GM18505 (cell line): ENCODE measurements around the gene LMTK3.

Experiments used
- ATAC-seq: cut with Tn5 transposase; IDR thresholded peaks from one replicate; pipeline ENCODE4 v1.9.1; 2021; ENCODE audit not compliant: unreplicated experiment
- POLR2A ChIP-seq: IDR thresholded peaks from 4 replicates; pipeline ENCODE4 v1.6.1; 2011; ENCODE audit warnings: borderline replicate concordance; ENCODE audit not compliant: insufficient read depth, insufficient read length; ENCODE audit errors: extremely low read depth

LMTK3 gene

DNA sequence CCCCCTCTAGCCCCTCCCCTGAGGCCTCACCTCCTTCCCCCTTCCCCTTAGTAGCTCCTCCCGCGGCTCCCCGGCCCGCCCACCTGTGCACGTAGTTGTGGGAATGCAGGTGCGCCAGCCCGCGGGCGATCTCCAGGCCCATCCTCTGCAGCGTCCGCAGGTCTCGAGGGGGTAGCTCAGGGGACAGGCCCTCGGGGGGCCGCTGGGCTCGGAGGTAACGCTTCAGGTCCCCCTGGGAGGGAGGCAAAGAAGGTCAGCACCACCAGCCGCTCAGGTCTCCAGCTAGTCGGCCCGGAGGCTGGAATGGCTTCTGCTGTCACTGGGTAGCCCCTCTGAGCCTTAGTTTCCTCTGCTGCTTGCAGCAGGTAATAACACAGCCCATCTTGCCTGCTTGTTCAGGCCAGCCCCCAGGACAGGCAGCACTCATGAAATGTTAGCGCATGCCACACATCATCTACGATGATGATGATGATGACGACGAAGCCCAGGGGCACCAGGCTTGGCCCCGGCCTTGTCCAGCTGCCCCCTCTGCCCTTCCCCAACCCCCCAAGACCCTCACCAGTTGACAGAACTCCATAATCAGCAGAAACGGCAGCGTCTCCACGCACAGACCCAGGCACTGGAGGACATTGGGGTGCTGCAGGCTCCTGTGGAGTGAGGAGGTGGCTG is 9.2 kb downstream of the LMTK3 start:
- no peak for TF ChIP-seq POLR2A
- peak; percentile 41 for ATAC-seq

DNA sequence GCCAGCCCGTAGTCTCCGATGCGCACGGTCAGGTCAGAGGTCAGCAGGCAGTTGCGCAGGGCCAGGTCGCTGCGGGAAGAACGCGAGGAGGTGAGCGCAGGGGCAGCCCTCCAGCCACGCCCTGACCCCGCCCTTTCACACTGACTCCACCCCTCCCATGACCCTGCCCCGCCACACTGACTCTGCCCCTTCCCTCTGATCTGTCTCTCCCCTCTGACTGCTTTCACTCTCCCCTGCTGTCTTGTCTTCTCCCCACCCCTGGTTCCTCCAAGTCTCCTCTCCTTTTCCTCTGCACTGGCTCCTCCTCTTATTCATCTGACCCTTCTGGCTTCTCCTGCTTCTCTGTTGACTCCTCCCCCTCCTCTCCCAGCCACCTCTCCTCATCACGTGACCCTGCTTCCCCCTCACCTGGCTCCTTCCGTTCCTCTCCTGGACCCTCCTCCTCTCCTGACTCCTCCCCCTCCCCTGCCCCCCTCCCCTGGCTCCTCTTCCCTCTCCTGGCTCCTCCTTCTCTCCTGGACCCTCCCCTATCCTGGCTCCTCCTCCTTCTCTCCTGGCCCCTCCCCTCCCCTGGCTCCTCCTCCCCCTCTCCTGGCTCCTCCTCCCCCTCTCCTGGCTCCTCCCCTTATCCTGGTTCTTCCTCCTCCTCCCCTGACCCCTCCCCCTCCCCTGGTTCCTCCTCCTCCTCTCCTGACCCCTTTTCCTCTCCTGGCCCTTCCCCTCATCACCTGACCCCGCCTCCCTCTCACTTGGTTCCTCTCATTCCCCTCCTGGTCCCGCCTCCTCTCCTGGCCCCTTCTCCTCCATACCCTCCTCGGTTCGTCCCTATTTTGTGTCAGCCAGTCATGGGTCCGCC is 9.9 kb downstream of the LMTK3 start:
- ATAC-seq = peak; percentile 31

DNA sequence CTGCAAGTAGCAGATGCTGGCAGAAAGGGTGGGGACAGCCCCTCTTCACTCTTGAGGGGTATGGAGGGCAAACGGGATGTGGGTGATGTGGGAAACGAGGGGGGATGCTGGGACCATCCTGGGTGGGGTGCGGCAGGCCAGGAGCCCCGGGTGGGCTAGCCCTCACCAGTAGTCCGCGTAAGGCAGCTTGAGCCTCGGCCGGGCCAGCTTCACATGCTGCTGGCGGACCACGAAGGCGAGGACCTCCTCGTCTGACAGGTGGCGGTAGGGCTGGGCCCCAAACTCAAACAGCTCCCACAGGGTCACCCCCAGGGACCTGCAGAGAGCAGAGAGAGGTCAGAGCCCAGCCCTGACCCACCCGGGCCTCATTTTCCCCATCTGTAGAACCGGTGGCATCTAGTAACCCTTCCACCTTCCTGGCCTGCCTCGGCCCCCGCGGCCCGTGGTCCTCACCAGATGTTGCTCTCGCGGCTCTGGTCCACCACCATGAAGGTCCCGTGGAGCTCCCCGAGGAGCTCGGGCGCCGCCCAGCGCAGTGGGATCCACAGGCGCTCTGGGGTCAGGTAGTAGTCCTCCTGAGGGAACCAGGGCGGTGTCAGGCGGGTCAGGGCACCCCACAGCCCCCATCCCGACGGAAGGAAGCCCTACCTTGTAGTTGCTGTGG is 10.7 kb downstream of the LMTK3 start:
- ATAC-seq = no peak
- no peak for TF ChIP-seq POLR2A

More for the DNA sequence above, 9.9 kb downstream of the LMTK3 start:
- no peak for TF ChIP-seq POLR2A

DNA sequence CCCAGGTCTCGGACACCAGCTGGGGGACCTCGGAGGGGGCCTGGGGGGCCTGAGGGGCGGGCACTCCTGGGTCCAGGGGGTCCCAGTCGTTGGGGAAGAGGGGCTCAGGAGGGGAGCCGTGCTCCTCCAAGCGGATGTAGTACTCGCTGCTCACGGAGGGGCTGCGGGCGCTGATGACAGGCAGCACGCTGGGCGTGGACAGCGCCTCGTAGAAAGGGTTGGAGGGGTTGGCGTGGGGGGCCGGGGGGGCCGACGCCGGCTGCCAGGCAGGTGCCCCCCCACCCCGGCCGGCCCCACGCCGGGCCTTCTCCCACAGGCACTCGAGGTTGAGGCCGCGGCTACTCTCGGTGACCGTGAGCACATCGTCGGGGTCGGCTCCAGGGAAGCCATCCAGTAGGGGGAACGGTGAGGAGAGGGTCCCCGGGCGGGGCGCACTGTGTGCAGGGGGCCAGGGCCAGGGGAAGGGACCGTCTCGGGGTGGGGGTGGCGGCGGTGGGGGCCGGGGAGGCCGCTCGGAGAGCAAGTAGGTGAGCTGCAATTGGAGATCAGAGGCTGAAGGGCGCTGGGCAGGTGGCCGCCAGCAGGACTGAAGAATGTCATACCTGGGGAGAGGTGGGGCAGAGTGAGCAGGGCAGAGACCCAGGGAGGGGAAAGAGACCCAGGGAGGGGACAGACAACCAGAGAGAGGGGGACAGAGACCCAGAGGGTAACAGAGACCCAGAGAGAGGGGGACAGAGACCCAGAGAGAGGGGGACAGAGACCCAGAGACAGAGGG is 12.1 kb downstream of the LMTK3 start:
- no peak for TF ChIP-seq POLR2A

DNA sequence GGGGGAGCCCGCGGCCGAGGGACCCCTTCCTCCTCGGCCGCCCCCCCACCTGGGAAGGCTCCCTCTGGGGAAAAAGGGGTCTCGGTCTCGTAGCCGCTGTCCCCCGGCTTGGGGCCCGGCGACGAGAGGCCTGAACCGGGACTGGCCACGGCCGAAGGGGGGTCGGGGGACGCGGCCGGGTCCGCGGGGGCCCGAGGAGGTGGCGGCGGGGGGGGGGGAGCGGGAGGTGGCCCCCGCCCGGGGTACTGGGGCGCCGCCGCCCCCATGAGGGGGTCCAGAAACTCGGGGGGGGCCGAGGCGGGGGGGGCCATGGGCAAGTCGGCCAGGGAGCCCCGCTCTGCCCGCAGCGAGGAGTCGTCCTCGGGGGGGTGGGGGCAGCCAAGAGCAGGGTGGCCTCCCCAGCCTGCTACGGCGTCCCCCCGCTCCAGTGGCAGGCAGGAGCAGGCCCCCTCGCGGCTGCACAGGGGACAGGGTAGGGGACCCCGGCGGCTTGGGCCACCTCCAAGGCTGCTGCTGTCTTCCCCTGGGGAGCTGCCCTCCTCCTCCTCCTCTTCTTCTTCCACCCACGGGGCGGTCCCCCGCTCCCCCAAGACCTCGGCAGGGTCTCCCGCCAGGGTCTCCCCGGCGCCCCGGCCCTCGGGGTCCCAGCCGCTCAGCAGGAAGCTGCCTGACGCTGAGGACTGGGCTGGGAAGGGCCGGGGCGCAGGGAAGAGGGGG is 12.9 kb downstream of the LMTK3 start:
- no peak for TF ChIP-seq POLR2A
- ATAC-seq = no peak

More for the DNA sequence above, 12.1 kb downstream of the LMTK3 start:
- no peak for ATAC-seq

DNA sequence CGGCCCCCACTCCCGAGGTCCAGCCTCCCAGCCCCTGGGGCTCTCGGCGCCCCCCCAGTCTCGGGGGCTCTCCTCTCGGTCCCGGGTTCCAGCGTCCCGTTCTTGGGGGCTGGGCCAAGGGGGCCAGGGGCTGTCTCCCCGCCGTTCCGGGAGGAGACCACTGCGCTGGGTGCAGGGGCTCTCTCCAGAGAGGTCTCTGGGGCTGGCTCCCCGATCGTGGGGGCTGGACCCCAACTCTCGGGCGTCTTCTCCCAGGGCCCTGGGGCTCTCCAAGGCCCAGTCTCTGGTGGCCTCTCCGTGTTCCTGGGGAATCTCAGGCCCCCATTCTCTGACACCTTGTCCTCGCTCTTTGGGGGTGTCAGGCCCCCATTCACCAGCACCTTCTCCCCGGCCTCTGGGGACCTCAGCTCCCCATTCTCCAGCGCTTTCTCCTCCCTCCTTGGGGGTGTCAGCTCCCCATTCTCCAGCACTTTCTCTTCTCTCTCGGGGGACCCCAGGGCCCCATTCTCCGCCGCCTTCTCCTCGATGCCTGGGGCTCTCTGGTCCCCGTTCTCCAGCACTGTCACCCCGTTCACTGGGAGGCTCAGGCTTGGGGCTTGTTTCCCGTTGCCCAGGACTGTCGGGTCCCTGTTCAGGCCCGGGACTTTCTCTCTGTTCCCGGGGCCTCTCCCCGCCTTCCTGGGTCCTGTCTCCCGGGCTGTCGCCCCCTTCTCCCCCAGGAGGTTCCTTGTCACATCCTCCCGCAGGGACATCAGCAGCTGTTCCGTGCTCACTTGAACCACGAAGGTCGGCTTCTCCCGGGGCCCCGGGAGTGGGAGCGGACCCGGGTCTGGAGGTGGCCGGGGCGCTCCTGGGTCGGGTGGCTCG is 13.7 kb downstream of the LMTK3 start:
- no peak for TF ChIP-seq POLR2A
- no peak for ATAC-seq

DNA sequence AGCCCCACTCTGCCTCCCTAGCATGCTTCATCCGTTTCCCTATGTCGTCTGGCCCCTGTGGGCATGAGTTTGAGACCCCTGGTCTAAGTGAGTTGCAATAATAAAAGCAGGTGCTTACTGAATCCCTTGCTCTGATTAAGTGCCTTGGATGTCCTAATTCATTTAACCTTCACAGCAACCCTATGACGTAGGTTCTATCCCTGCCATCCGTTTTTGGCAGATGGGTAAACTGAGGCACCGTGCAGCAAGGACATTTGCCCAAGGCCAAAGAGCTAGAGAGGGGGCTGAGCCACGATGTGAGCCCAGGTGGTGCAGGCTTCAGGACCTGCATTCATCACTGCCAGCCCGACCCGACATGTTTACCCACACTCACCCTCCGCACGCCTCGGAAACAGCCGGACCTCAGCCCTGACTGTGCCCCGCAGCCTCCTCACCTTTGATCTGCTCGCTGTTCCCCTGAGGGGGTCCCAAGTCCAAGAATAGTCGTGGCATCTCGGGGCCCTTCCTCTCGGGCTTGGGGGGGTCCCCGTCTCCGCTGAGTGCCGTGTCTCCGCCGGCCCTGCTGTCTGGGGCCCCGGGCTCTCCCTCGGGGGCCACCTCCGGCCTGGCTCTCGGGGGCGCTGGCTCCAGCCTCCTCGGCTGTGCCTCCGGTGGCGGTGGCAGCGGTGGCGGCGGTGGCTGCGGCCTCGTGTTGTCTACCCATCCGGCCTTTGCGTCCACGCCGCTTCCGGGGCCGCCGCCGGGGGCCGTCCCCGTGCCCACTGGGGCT is 14.5 kb downstream of the LMTK3 start:
- no peak for ATAC-seq
- TF ChIP-seq POLR2A = no peak

DNA sequence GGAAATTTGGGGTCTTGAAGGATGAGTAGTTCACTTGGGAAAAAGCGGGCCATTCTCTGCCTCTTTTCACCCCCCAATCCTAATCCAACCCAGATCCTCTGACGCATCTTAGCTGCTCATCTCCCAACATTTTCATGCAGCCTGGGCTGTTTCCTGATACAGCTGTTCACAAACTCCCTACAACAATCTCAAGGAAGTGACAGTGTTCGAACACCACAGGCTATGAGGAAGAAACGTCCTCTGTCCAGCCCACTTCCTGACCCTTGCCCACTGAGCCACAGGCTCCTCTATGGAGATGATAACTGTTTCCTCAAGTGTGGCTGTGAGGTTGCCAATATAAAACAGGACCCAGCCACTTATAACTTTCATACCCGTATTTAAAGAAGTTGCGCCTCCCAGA is 16.2 kb downstream of the LMTK3 start:
- no peak for ATAC-seq
- TF ChIP-seq POLR2A = no peak

DNA sequence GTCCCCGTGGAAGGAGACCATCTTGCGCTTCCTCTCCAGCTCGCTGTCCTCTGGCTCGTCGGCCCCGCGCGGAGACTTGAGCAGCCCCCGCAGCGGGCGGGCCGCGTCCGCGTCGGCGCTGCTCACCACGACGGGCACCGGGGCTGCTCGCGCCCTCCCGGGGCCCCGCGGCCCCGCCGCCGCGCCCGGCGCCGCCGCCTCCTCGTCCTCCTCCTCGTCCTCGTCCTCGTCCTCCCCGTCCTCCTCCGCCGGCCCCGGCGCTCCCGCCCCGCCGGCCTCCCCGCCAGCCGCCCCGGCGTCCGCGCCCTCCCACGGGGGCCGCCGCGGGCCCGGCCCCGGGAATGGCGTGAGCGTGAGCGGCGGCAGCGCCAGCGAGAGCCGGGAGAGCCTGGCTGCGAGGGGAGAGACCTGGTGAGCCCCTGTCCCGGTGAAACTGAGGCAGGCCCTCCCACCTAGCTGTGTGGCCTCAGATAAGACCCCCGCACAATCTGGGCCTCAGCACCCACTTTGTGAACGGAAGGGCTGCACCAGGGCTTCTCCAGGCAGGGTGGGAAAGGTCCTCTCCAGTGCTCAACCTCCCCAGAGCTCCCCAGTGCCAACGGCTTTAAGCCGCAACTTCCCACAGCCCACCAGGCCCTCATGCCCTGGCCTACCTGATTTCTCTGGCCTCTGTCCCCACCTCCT is 17.8 kb downstream of the LMTK3 start:
- no peak for TF ChIP-seq POLR2A
- peak; percentile 3 for ATAC-seq

DNA sequence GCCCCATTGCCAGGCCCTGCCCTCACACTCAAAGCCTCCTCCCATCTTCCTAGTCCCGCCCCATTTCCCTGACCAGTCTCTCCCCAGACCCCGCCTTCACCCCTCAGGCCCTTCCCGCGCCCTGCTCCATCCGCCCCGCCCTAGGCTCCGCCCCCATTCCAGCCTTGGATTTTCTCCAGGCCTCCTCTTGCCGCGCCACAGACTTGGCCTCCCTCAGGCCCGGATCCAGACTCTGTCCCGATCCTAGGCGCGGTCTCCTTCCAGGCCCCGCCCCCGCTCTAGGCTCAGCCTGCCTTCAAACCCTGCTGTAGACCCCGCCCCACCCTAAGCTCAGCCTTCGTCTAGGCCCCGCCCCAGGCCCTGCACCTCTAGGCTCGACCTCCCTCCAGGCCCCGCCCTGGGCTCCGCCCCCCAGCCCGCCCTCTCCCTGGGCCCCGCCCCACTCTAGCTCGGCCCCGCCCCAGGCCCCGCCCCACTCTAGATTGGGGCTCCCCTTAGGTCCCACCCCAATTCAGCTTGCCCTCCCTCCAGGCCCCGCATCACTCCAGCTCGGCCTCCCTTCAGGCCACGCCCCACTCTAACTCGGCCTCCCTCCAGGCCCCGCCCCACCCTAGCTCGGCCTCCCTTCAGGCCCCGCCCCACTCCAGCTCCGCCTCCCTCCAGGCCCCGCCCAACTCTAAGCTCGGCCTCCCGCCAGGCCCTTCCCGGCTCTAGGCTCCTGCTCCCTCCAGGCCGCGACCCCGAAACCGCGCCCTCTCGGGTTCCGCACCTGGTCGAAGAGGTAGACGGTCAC is 18.5 kb downstream of the LMTK3 start:
- peak; percentile 57 for ATAC-seq
- TF ChIP-seq POLR2A = peak; percentile 40
